OCI-LY7 (cell line): ENCODE measurements around the gene MAST2.

Experiments
- EZH2phosphoT487 ChIP-seq: fragments of 200-600 bp; sonication (generic); IDR thresholded peaks from 2 replicates; pipeline ENCODE4 v1.6.1; 2018; ENCODE audit warnings: low read depth, borderline replicate concordance, mild to moderate bottlenecking, mixed run types, antibody characterized with exemption, low read length, moderate library complexity, mixed read lengths
- TF ChIP-seq, protein P1 (sequence below): fragments of 200-600 bp; sonication (generic); conservative IDR thresholded peaks from 2 replicates; pipeline ENCODE4 v1.5.1; 2014; ENCODE audit warnings: mild to moderate bottlenecking, antibody characterized with exemption, low read length, moderate library complexity, mixed read lengths

DNA sequence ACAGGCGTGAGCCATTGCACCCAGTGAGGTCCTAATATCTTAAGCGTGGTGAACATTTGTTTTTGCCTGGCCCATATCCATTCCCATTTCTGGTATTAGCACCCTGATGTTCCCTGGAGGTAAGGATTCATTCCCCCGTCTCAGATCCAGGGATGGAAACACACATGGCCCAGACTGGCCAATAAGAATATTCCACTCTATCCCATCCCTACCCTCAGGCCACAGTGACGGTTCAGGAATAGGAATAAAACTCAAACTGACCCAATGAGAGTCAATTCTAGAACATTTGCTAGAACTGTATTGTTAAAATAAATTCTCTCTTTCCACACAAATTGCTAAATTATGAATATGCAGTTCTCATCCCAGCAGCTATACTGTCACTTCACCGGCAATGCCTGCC, 252.9 kb downstream of the MAST2 start:
- TF ChIP-seq, protein P1, sequence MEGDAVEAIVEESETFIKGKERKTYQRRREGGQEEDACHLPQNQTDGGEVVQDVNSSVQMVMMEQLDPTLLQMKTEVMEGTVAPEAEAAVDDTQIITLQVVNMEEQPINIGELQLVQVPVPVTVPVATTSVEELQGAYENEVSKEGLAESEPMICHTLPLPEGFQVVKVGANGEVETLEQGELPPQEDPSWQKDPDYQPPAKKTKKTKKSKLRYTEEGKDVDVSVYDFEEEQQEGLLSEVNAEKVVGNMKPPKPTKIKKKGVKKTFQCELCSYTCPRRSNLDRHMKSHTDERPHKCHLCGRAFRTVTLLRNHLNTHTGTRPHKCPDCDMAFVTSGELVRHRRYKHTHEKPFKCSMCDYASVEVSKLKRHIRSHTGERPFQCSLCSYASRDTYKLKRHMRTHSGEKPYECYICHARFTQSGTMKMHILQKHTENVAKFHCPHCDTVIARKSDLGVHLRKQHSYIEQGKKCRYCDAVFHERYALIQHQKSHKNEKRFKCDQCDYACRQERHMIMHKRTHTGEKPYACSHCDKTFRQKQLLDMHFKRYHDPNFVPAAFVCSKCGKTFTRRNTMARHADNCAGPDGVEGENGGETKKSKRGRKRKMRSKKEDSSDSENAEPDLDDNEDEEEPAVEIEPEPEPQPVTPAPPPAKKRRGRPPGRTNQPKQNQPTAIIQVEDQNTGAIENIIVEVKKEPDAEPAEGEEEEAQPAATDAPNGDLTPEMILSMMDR = no peak
- TF ChIP-seq EZH2phosphoT487 = no peak
